GM23338 (cell line): ENCODE results near the gene TSHZ3. TPM values are rescaled to one million over a fixed set of nuclear protein-coding genes. Genes with fewer than 3 reads are reported as not detected.

ENCODE experiments used
- ATAC-seq: fragments of 200-7000 bp; cut with Tn5 transposase; 3 replicates; pipeline ENCODE4 v1.9.1; 2020
- DNase-seq: peaks from one replicate; pipeline ENCODE4 v3.0.0-alpha.2; 2015; ENCODE audit warnings: low spot score
- H2AFZ ChIP-seq: fragments of 200-600 bp; sonication (generic); 2 replicates; pipeline ENCODE4 v1.8.0; 2016; ENCODE audit warnings: antibody characterized with exemption, mild to moderate bottlenecking, moderate library complexity
- H3F3A ChIP-seq: fragments of 200-600 bp; sonication (generic); replicated peaks from 2 replicates; pipeline ENCODE4 v1.8.0; 2017; ENCODE audit warnings: antibody characterized with exemption, mixed run types, low read depth
- H3K27ac ChIP-seq: fragments of 200-600 bp; sonication (generic); 2 replicates; pipeline ENCODE4 v1.6.1; 2016; ENCODE audit warnings: low read depth
- H3K27me3 ChIP-seq: fragments of 200-600 bp; sonication (generic); 2 replicates; pipeline ENCODE4 v1.8.0; 2016; ENCODE audit warnings: mild to moderate bottlenecking, mixed run types, moderate library complexity; ENCODE audit not compliant: insufficient read depth
- H3K36me3 ChIP-seq: fragments of 200-600 bp; sonication (generic); 2 replicates; pipeline ENCODE4 v1.8.0; 2016; ENCODE audit warnings: mild to moderate bottlenecking; ENCODE audit not compliant: insufficient read depth
- H3K4me1 ChIP-seq: fragments of 200-600 bp; sonication (generic); 2 replicates; pipeline ENCODE4 v1.8.0; 2016; ENCODE audit warnings: mild to moderate bottlenecking, moderate library complexity; ENCODE audit not compliant: insufficient read depth
- H3K4me2 ChIP-seq: fragments of 200-600 bp; sonication (generic); 2 replicates; pipeline ENCODE4 v1.7.1; 2017; ENCODE audit warnings: mixed run types
- H3K4me3 ChIP-seq: fragments of 200-600 bp; sonication (generic); 2 replicates; pipeline ENCODE4 v1.6.1; 2016; ENCODE audit warnings: mixed run types
- H3K79me2 ChIP-seq: fragments of 200-600 bp; sonication (generic); replicated peaks from 2 replicates; pipeline ENCODE4 v1.8.0; 2017; ENCODE audit warnings: mild to moderate bottlenecking; ENCODE audit not compliant: insufficient read depth
- H3K9me2 ChIP-seq: fragments of 200-600 bp; sonication (generic); 2 replicates; pipeline ENCODE4 v1.8.0; 2017; ENCODE audit not compliant: insufficient read depth
- H4K20me1 ChIP-seq: fragments of 200-600 bp; sonication (generic); replicated peaks from 2 replicates; pipeline ENCODE4 v1.8.0; 2017; ENCODE audit warnings: mild to moderate bottlenecking; ENCODE audit not compliant: insufficient read depth
- H3K27ac Mint-ChIP-seq: 2 replicates; pipeline ENCODE4 v1.8.0; 2020; ENCODE audit warnings: inconsistent platforms, mild to moderate bottlenecking, moderate library complexity, mixed read lengths
- H3K27me3 Mint-ChIP-seq: 3 replicates; pipeline ENCODE4 v1.8.0; 2022; ENCODE audit warnings: low read depth, mild to moderate bottlenecking, moderate library complexity, mixed read lengths, inconsistent platforms; ENCODE audit not compliant: insufficient read depth, poor library complexity
- H3K36me3 Mint-ChIP-seq: 3 replicates; pipeline ENCODE4 v1.8.0; 2021; ENCODE audit warnings: low read depth, mild to moderate bottlenecking, inconsistent platforms, moderate library complexity, mixed read lengths
- H3K4me1 Mint-ChIP-seq: 3 replicates; pipeline ENCODE4 v1.8.0; 2020; ENCODE audit warnings: mild to moderate bottlenecking, inconsistent platforms, mixed read lengths
- H3K4me3 Mint-ChIP-seq: 3 replicates; pipeline ENCODE4 v1.8.0; 2021; ENCODE audit warnings: moderate library complexity, mild to moderate bottlenecking, inconsistent platforms, mixed read lengths
- H3K9me3 Mint-ChIP-seq: 3 replicates; pipeline ENCODE4 v1.8.0; 2020; ENCODE audit warnings: moderate library complexity, mild to moderate bottlenecking, inconsistent platforms, mixed read lengths
- EZH2 ChIP-seq: fragments of 200-600 bp; sonication (generic); IDR thresholded peaks from one replicate; pipeline ENCODE4 v1.8.0; 2017; ENCODE audit warnings: antibody characterized with exemption, mild to moderate bottlenecking, low read depth; ENCODE audit not compliant: unreplicated experiment
- JUNB ChIP-seq: IDR thresholded peaks from one replicate; pipeline ENCODE4 v1.6.1; 2016; ENCODE audit warnings: antibody characterized with exemption; ENCODE audit not compliant: unreplicated experiment
- NANOG ChIP-seq: IDR thresholded peaks from 2 replicates; pipeline ENCODE4 v1.6.1; 2016; ENCODE audit warnings: antibody characterized with exemption, borderline replicate concordance
- POLR2AphosphoS5 ChIP-seq: IDR thresholded peaks from 2 replicates; pipeline ENCODE4 v1.6.1; 2016; ENCODE audit warnings: antibody characterized with exemption, low read depth
- ZNF114 ChIP-seq: fragments of 250-450 bp; sonication (Bioruptor Pico); IDR thresholded peaks from 2 replicates; pipeline ENCODE4 v1.5.0; 2020; ENCODE audit warnings: mild to moderate bottlenecking, moderate library complexity
- polyA plus RNA-seq: library from polyadenylated mRNA; unstranded; fragments of >200 nt; fragmentation: Nextera tagmentation; extraction: Ambion mirVana; gene quantifications from 2 replicates; pipeline ENCODE4 v1.2.1, GENCODE V29; 2016
- total RNA-seq: library from RNA; depleted of rRNA; stranded (reverse); fragments of >200 nt; shearing (Covaris generic); gene quantifications from 2 replicates; pipeline ENCODE4 v1.2.3, GENCODE V29; 2014
- TF ChIP-seq, protein P1 (sequence below): IDR thresholded peaks from one replicate; pipeline ENCODE4 v1.6.1; 2018; ENCODE audit warnings: antibody characterized with exemption; ENCODE audit not compliant: unreplicated experiment
- TF ChIP-seq, protein P2 (sequence below): IDR thresholded peaks from 2 replicates; pipeline ENCODE4 v1.6.1; 2016; ENCODE audit warnings: antibody characterized with exemption
- TF ChIP-seq, protein P3 (sequence below): fragments of 250-450 bp; sonication (Bioruptor Pico); IDR thresholded peaks from 2 replicates; pipeline ENCODE4 v1.5.0; 2020; ENCODE audit warnings: mild to moderate bottlenecking, moderate library complexity
- TF ChIP-seq, protein P4 (sequence below), 2 experiments: fragments of 200-600 bp in 1 of 2; sonication (generic) in 1 of 2; conservative IDR thresholded peaks; 2 replicates each; pipeline versions ENCODE4 v1.5.1 to v1.6.1; 2016 to 2017; ENCODE audit warnings: antibody characterized with exemption in 2 of 2, low read depth in 2 of 2, mild to moderate bottlenecking in 2 of 2, moderate library complexity in 1 of 2

Gene TSHZ3
- total and polyA plus RNA-seq, 2 experiments from 2014 or later = 3.8 to 8.9 TPM

DNA sequence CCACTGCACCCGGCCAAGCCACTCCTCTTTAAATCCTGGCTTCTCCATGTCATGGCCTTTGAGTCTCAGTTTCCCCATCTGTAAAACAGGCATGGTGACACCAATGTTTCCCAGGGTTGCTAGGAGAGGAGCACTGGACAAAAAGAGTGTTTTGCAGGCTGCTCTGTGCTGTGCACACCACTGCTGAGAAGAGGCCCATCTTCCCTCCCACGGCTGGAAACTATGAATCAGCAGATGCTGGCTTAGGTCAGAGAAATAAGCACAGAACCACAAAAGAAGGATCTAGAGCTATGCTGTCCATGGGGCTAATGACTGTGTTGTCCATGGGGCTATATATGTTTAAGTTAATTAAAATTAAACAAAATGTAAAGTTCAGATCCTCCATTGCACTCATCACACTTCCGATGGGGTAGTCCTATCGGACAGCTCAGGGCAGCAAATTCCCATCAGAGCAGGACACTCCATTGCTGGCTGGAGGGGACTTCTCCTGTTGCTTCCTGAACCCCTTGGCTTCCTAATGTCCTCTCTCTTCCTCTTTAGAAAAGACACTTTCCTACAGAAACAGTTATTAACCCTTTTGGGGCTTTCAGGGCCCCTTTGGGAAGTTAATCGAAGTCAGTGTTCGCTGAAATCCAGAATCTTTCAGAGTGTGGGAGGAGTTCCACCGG lies 37.1 kb downstream of the TSHZ3 start (continued):
- TF ChIP-seq, protein P1, sequence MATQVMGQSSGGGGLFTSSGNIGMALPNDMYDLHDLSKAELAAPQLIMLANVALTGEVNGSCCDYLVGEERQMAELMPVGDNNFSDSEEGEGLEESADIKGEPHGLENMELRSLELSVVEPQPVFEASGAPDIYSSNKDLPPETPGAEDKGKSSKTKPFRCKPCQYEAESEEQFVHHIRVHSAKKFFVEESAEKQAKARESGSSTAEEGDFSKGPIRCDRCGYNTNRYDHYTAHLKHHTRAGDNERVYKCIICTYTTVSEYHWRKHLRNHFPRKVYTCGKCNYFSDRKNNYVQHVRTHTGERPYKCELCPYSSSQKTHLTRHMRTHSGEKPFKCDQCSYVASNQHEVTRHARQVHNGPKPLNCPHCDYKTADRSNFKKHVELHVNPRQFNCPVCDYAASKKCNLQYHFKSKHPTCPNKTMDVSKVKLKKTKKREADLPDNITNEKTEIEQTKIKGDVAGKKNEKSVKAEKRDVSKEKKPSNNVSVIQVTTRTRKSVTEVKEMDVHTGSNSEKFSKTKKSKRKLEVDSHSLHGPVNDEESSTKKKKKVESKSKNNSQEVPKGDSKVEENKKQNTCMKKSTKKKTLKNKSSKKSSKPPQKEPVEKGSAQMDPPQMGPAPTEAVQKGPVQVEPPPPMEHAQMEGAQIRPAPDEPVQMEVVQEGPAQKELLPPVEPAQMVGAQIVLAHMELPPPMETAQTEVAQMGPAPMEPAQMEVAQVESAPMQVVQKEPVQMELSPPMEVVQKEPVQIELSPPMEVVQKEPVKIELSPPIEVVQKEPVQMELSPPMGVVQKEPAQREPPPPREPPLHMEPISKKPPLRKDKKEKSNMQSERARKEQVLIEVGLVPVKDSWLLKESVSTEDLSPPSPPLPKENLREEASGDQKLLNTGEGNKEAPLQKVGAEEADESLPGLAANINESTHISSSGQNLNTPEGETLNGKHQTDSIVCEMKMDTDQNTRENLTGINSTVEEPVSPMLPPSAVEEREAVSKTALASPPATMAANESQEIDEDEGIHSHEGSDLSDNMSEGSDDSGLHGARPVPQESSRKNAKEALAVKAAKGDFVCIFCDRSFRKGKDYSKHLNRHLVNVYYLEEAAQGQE = no peak
- TF ChIP-seq EZH2 (no peak), JUNB (no peak), NANOG (no peak)
- TF ChIP-seq, protein P2, sequence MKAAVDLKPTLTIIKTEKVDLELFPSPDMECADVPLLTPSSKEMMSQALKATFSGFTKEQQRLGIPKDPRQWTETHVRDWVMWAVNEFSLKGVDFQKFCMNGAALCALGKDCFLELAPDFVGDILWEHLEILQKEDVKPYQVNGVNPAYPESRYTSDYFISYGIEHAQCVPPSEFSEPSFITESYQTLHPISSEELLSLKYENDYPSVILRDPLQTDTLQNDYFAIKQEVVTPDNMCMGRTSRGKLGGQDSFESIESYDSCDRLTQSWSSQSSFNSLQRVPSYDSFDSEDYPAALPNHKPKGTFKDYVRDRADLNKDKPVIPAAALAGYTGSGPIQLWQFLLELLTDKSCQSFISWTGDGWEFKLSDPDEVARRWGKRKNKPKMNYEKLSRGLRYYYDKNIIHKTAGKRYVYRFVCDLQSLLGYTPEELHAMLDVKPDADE = no peak

DNA sequence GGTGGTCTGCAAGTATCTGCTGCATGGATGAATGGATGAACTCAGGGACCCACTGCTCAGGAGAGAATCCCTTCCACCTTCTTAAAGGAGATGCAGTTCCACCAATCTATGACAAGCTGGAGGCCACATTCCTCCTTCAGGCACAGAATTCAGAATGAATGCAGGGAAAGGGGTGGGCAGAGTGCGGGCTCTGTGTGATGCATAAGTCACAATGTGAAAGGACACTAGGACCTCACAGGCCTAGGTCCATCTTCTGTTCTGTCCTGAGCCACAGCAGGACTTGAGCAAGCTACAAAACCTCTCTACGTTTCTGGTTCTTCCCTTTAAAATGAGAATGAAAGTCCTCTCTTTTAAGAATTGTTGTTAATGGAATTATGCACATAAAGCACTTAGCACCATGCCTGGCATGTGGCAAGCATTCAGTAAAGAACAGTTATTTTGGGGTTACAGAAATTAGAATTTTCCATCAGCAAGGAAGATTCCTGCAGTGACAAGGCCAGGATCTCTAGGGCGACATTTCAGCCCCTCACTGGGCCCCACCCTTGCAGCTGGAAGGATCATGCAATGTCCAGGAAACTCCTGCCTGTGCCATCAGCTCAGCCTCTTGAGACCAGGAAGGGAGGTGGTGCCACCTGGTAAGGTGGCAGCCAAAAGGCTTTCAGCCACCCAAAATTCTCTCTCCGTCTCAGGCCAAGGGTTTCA lies 38.7 kb downstream of the TSHZ3 start:
- Mint-ChIP-seq H3K4me3 (no peak overlapping the region), H3K4me1 (peaks cover 36% of the 10 kb centered on the region), H3K27ac (no peak overlapping the region), H3K36me3 (no peaks in the 10 kb centered on the region; the same call in 2 of the 3 replicates), H3K9me3 (no peaks in the 10 kb centered on the region), H3K27me3 (peaks cover 2% of the 10 kb centered on the region)
- ATAC-seq (no peak), DNase-seq (no peak)
- no peak overlapping the region for H2AFZ ChIP-seq
- no peak overlapping the region for H3K27ac ChIP-seq
- no peak overlapping the region for H3K4me3 ChIP-seq
- peaks cover 5% of the 10 kb centered on the region; the same call in 1 of the 2 replicates for H3K9me2 ChIP-seq
- H4K20me1 ChIP-seq = no peaks in the 10 kb centered on the region
- H3K4me2 ChIP-seq = no peak overlapping the region
- no peaks in the 10 kb centered on the region for H3F3A ChIP-seq
- peaks cover 8% of the 10 kb centered on the region for H3K4me1 ChIP-seq
- H3K79me2 ChIP-seq = peaks cover 17% of the 10 kb centered on the region; the same call in 1 of the 2 replicates
- H3K27me3 ChIP-seq = no peaks in the 10 kb centered on the region
- H3K36me3 ChIP-seq = no peaks in the 10 kb centered on the region
- TF ChIP-seq, protein P3, sequence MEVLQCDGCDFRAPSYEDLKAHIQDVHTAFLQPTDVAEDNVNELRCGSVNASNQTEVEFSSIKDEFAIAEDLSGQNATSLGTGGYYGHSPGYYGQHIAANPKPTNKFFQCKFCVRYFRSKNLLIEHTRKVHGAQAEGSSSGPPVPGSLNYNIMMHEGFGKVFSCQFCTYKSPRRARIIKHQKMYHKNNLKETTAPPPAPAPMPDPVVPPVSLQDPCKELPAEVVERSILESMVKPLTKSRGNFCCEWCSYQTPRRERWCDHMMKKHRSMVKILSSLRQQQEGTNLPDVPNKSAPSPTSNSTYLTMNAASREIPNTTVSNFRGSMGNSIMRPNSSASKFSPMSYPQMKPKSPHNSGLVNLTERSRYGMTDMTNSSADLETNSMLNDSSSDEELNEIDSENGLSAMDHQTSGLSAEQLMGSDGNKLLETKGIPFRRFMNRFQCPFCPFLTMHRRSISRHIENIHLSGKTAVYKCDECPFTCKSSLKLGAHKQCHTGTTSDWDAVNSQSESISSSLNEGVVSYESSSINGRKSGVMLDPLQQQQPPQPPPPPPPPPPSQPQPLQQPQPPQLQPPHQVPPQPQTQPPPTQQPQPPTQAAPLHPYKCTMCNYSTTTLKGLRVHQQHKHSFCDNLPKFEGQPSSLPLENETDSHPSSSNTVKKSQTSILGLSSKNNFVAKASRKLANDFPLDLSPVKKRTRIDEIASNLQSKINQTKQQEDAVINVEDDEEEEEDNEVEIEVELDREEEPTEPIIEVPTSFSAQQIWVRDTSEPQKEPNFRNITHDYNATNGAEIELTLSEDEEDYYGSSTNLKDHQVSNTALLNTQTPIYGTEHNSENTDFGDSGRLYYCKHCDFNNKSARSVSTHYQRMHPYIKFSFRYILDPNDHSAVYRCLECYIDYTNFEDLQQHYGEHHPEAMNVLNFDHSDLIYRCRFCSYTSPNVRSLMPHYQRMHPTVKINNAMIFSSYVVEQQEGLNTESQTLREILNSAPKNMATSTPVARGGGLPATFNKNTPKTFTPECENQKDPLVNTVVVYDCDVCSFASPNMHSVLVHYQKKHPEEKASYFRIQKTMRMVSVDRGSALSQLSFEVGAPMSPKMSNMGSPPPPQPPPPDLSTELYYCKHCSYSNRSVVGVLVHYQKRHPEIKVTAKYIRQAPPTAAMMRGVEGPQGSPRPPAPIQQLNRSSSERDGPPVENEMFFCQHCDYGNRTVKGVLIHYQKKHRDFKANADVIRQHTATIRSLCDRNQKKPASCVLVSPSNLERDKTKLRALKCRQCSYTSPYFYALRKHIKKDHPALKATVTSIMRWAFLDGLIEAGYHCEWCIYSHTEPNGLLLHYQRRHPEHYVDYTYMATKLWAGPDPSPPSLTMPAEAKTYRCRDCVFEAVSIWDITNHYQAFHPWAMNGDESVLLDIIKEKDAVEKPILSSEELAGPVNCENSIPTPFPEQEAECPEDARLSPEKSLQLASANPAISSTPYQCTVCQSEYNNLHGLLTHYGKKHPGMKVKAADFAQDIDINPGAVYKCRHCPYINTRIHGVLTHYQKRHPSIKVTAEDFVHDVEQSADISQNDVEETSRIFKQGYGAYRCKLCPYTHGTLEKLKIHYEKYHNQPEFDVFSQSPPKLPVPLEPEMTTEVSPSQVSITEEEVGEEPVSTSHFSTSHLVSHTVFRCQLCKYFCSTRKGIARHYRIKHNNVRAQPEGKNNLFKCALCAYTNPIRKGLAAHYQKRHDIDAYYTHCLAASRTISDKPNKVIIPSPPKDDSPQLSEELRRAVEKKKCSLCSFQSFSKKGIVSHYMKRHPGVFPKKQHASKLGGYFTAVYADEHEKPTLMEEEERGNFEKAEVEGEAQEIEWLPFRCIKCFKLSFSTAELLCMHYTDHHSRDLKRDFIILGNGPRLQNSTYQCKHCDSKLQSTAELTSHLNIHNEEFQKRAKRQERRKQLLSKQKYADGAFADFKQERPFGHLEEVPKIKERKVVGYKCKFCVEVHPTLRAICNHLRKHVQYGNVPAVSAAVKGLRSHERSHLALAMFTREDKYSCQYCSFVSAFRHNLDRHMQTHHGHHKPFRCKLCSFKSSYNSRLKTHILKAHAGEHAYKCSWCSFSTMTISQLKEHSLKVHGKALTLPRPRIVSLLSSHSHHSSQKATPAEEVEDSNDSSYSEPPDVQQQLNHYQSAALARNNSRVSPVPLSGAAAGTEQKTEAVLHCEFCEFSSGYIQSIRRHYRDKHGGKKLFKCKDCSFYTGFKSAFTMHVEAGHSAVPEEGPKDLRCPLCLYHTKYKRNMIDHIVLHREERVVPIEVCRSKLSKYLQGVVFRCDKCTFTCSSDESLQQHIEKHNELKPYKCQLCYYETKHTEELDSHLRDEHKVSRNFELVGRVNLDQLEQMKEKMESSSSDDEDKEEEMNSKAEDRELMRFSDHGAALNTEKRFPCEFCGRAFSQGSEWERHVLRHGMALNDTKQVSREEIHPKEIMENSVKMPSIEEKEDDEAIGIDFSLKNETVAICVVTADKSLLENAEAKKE (CRISPR knock-in tag) = no peak
- no peak for TF ChIP-seq POLR2AphosphoS5
- TF ChIP-seq, protein P2 = no peak
- TF ChIP-seq NANOG = no peak
- no peak for TF ChIP-seq EZH2
- no peak for TF ChIP-seq ZNF114 (CRISPR knock-in tag)
- TF ChIP-seq, protein P4, sequence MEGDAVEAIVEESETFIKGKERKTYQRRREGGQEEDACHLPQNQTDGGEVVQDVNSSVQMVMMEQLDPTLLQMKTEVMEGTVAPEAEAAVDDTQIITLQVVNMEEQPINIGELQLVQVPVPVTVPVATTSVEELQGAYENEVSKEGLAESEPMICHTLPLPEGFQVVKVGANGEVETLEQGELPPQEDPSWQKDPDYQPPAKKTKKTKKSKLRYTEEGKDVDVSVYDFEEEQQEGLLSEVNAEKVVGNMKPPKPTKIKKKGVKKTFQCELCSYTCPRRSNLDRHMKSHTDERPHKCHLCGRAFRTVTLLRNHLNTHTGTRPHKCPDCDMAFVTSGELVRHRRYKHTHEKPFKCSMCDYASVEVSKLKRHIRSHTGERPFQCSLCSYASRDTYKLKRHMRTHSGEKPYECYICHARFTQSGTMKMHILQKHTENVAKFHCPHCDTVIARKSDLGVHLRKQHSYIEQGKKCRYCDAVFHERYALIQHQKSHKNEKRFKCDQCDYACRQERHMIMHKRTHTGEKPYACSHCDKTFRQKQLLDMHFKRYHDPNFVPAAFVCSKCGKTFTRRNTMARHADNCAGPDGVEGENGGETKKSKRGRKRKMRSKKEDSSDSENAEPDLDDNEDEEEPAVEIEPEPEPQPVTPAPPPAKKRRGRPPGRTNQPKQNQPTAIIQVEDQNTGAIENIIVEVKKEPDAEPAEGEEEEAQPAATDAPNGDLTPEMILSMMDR (conservative IDR thresholded peaks at IDR 0.05; ENCODE audit: low read depth in 2 of 2) = no peak
